HG03442 (cell line): ENCODE results near the gene AKR7A2.
A peak's percentile ranks its signal among the peaks of the same experiment; 100 is the strongest.

Experiments
- ATAC-seq: cut with Tn5 transposase; IDR thresholded peaks from one replicate; pipeline ENCODE4 v1.9.1; 2021; ENCODE audit warnings: mild to moderate bottlenecking, moderate library complexity; ENCODE audit not compliant: unreplicated experiment

Gene AKR7A2

GRCh38 chr1:19311931-19312781 is at the start of gene AKR7A2, which contains the start of gene SLC66A1:
AKR7A2 (minus strand) TSS chr1:19312144; CDS start chr1:19312124, 20 bp downstream.
SLC66A1 (plus strand) TSS chr1:19312326; CDS start chr1:19317678, 5,352 bp downstream.
- peak; percentile 77 for ATAC-seq

DNA sequence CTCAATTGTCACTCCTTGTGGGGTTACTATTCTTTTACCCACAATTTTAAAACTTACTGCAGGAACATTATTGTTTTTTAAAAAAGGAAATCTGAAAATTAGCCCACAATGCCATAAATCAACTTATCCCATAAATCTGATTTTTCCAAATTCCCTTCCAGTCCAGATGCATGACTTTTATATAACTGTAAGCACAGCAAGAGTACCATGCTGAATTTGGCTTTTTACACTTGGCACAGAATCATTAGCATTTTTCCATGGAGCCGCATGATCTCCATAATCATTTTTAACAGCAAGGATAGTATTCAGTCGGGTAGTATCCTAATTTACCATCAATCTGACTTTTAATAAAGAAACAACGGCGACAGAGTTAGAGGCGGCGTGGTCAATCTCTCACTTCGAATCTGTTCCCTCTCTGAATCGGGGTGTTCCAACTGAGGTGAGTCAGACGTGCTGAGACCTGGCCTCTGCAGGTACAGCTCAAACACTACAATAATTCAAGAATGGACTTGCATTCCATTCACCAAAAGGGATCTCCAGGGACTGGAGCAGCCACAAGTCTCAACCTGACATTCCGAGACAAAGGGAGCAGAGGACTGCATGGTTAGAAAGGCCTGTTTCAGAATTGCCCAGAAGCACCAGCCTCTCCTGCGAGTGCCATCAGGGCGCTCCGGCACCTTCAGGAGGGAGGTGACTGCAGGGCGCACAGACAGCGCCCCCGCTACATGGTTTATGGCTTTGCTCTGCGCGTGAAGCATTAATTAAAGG is 49.1 kb upstream of the AKR7A2 start:
- ATAC-seq: no peak

- ATAC-seq: no peak
These were observed 48.5 kb upstream of the AKR7A2 start for GRCh38 chr1:19360432-19360831.

DNA sequence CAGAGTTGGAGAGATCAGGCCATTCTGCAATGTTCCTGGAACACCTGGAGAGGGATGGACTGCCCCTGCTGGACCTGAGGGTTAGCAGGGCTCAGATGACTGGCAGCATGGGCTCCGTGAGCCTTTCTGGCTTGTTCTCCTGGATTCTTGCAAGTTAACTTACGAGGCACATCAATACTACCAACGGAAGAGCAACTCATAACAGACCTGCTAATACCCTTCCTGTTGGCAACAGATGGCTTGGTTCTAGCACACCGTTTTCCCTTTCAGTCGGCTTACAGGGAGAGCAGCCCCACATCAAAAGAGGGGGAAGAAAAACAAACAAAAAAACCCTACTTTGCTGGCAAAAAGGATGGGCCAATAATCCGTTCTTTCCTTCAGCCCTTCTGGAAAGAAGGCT is 48.1 kb upstream of the AKR7A2 start:
- ATAC-seq: no peak

GRCh38 chr1:19359357-19359756 is 47.4 kb upstream of the AKR7A2 start:
- ATAC-seq: no peak

DNA sequence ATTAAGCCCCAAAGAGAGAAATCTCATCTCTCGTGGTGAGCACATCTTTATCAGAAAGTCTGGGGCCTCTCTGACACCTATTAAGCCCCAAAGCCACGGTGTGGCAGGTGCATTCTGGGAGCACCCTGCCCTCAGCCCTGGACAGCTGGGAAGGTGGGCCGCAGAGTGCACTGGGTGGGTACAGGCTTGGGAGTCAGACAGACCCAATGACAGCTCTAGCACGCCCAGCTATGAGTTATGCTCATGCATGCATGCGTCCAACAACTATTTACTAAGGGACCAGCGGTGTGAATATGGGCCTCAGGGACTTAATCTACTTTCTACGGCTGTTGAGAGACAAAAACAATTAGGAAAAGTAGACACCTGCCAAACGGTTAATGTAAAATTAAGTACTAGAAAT is 46.8 kb upstream of the AKR7A2 start:
- no peak for ATAC-seq

DNA sequence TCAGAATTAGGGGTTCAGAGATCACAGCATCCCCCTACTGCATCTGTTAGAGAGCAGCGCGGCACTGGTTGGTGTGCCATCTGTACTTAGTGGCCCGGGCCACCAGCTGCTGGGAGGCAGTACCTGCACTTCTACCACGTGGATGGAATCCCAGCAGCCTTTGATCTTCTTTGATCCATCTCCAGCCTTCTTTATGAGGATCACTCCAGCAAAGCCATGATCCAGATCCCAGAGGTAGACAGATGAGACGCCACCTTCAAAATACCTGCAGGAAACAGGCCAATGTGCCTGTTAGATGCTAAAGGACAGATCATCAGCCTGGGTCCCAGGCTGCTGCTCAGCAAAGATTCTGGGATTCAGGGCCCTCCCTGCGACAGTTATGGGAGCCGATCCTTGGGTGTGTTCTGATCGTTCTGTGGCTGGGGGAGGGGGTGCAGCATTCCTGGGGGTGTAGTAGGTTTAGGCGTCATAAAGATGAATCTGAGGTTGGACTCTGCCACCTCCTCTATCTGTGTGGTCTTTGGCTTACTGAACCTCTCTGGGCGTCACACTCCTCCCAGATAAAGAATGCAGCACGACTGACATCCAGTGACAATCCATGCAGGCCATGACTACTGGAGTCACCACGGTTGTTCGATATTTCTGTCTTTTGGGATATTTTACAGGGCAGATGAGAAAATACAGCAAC is 45.5 kb upstream of the AKR7A2 start:
- no peak for ATAC-seq

DNA sequence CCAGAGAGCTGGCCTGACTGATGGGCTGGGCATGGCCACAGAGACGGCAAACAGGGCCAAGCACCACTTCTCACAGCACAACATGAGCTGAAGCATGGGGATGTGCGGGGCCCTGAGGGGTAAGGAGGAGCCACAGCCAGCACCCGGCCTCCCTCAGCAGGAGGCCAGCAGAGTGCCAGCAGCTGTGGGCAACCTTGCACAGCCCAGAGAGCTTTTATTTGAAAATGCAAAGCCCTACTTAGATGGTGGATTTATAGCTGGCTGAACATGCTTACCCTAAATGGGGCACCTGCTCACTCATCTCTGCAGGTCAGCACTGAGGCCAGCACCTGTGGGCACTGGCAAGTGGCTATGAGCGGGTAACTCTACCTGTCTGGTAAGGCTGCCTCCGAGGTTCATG is 44.3 kb upstream of the AKR7A2 start:
- ATAC-seq: no peak

GRCh38 chr1:19354531-19354981 is 42.6 kb upstream of the AKR7A2 start:
- ATAC-seq: no peak

DNA sequence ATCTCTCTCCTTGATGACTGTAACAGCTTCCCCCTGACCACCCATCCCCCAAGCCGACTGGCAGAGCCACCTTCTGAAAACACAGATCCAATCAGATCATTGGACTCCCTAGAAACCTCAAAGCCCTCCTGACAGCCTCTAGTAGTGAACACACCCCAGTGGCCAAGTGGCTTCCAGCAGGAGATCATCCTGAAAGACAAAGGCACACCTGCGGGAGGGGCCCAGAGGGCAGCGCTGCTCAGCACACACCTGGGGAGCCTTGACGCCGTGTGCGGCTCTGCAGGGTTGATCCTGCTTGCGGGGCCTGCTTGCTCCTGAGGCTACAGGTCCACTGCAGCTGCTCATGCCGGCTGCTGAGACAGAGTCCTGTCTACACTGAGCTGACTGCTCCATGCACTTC is 41.7 kb upstream of the AKR7A2 start:
- no peak for ATAC-seq

- ATAC-seq: no peak
These were observed 40.9 kb upstream of the AKR7A2 start for GRCh38 chr1:19352839-19353238.

GRCh38 chr1:19351873-19352272 is 39.9 kb upstream of the AKR7A2 start:
- no peak for ATAC-seq

- no peak for ATAC-seq
These were observed 38.6 kb upstream of the AKR7A2 start for GRCh38 chr1:19350566-19350965.

DNA sequence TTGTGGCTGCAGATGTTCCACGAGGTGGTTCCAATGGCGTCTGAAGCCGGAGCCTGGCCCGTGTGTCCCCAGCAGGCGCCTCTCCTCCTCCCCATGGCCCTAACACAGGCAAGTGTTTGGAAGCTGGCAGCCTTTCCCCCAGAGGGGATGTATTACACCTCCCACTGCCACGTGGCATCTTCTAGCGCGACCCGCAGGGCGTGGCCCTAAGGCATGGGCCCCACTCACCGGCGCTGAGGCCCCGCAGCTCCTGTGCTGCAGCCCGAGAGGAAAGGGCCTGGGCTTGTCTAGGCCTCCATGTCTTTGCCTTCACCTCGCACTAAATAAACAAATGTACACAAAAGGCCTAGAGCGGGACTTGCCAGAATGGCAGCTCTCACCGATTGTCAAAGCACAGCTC is 38.1 kb upstream of the AKR7A2 start:
- ATAC-seq: no peak

DNA sequence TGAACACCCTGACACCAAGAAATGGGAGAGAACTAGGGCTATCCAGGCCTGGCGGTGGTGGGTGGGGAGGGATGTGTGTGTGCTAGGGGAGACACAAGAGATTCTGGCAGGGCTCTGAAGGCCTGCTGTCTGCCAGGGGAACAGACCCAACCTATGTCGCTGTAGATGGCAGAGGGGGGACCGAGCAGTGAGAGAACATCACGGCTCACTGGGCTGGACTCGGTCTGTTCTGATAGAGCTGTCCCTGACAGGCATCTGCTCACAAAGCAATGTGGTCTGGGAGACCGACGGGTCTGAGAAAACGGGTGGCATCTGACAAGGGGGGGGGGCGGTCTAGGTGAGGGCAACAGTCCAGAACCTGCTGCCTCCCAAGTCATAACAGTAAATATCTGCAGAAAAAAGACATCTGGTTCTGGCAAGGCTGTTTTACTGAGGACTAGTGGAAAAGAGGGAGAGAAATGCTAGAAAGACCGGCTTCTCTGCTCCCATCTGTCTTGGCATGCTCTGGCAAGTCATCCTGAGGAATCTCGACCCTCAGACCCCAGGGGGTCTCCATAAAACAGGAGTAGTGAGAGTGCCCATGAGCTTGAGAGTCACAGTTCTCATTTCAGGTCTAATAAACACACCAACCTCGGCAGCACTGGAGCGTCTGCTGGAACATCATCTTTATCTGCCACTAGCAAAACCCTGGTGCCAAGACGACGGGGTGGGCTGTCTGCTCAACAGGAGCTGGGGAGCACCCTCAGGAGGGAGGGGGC is 36.7 kb upstream of the AKR7A2 start:
- ATAC-seq: no peak

DNA sequence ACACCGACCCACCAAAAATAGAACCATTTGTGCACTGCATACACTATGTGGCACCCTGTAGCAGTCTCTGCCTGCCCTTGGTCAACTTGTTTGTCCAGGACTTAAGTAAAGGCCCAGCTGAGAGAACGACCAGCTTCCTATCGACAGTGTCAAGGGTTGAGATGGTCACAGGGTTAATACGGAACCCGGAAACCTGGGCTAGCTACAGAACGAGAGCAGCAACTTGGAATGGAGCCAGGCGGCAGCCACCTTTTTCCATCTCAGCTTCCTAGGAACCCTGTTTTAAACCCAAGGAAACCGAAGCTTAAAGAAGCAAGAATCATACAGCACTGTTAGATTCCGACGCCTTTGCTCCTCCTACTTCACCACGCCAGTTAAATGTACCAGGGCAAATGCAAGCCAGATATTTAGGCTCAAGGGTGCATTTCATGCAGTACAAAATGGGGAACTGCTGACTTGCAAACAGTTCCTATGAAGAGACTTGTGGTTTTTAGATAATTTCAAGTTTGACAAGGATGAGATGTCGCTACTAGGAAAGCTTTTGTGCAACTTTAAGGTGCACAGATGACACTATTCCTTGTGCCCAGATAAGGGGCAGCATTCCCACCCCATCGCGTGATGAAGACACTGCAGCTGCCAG is 35.7 kb upstream of the AKR7A2 start:
- ATAC-seq: no peak

DNA sequence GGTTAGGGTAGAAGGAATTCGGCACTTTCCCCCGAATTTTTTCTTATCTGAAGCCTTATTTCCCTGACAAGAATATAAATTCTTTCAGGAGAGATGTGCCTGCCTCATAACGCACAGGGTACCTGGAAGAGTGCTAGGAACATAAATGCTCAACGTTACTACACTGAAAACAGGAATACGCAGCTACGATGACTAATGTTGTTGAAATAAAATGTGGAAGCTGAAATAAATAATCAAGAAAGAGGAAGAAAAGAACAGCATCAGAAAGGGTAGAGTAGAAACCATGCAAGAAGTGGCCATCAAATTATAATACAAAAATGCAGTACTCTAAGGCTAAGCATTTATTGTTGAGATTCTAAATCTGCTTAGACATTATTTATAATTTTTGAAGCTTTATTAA is 34.1 kb upstream of the AKR7A2 start:
- no peak for ATAC-seq

GRCh38 chr1:19345391-19345790 is 33.4 kb upstream of the AKR7A2 start:
- no peak for ATAC-seq

DNA sequence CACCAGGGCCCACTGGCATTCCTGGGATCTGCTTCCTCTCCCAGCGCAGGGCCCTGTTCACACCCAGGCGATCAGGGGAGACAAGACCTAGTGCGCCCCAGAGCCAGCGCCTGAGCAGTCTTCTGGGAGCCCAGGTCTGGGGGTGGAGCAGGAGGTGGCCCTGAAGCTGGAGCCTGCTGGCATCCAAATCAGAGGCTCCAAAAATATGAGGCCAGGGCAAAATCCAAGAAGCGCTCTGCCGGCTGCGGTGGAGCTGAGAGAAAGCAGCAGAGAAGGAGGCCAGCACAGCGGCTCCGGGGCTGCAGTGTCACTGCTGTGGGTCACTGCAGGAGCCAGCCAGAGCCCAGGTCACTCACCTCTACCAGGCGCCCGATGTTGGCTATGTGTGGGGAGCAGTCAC is 32.9 kb upstream of the AKR7A2 start:
- ATAC-seq: no peak

DNA sequence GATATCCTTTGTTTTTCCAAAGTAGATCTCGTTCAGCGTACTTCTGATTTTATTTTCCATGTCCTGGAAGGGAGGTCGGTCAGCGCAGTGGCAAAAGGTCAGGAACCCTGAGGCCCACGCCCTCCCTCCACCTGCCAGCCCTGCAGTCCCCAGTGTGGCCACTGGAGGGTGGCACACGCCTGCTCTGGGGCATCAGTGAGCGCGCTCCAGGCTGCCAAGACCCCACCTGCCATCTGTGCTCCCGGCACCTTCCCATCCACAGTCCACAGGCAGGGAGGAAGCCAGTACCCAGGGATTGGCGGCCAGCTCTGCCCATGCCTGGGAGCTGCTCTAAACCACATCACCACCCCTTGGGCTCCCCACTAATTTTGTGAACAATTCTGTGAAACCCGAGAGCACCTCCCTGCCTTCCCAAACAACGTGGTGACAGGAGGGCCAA is 32.4 kb upstream of the AKR7A2 start:
- ATAC-seq: no peak
